Measurements from ENCODE around the gene ATP6V0B. TPM values are rescaled to one million over a fixed set of nuclear protein-coding genes. Genes with fewer than 3 reads are reported as not detected.

ATP6V0B gene
- total and polyA plus RNA-seq, 7 donors = 87.9 to 260 (median 133) TPM

DNA sequence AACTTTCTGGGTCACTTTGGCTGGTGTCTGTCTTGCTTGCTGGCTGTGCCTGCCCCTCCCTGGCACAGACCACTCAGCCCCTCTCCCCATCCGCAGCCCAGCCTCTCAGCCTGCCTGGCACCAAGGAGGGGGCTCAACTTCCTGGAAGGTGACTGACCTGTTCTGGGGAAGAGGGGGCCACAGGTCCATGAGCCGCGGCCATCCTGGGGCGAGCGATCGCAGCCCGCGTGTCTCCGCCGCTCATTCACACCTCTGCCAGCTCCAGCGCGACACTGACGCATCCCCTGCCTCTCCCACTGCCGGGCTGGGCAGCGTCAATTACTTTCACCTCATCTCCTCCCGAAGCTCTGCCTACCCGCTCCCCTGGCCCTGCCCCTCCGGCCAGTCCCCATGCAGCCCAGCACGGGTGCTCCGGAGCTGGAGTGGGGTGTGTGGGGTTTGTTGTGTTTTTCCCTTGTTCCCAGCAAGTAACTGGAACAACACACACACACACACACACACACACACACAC, 42.2 kb downstream of the ATP6V0B start:
- no peak overlapping the region for H3K4me3 ChIP-seq
- ATAC-seq (no peak), DNase-seq (no peak)
- no peak overlapping the region for H3K27ac ChIP-seq
- TF ChIP-seq, protein P1, sequence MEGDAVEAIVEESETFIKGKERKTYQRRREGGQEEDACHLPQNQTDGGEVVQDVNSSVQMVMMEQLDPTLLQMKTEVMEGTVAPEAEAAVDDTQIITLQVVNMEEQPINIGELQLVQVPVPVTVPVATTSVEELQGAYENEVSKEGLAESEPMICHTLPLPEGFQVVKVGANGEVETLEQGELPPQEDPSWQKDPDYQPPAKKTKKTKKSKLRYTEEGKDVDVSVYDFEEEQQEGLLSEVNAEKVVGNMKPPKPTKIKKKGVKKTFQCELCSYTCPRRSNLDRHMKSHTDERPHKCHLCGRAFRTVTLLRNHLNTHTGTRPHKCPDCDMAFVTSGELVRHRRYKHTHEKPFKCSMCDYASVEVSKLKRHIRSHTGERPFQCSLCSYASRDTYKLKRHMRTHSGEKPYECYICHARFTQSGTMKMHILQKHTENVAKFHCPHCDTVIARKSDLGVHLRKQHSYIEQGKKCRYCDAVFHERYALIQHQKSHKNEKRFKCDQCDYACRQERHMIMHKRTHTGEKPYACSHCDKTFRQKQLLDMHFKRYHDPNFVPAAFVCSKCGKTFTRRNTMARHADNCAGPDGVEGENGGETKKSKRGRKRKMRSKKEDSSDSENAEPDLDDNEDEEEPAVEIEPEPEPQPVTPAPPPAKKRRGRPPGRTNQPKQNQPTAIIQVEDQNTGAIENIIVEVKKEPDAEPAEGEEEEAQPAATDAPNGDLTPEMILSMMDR (IDR thresholded peaks at IDR 0.05) = no peak
- H3K9me3 ChIP-seq = no peaks in the 10 kb centered on the region
- no peaks in the 10 kb centered on the region for H3K36me3 ChIP-seq (ENCODE audit: insufficient read depth in 1 of 2, low read depth in 1 of 2)
- no peaks in the 10 kb centered on the region for H3K4me1 ChIP-seq
- intact Hi-C loops (cut with DNase I) = no loop called here
- 76 to 84% (median 82%) methylated on average over 19 to 20 of the region's 20 CpGs for WGBS, 3 donors
- H3K27me3 ChIP-seq (ENCODE audit: insufficient read depth in 3 of 3, low read length in 2 of 3) = no peaks in the 10 kb centered on the region

- ATAC-seq = no peak
- Histone ChIP-seq H3K4me3 (no peak overlapping the region), H3K27ac (no peak overlapping the region), H3K4me1 (no peaks in the 10 kb centered on the region), H3K9me3 (no peaks in the 10 kb centered on the region), H3K36me3 (ENCODE audit: insufficient read depth in 1 of 2, low read depth in 1 of 2) (no peaks in the 10 kb centered on the region), H3K27me3 (ENCODE audit: insufficient read depth in 3 of 3, low read length in 2 of 3) (no peaks in the 10 kb centered on the region)
- no peak for DNase-seq
- TF ChIP-seq, protein P1 (IDR thresholded peaks at IDR 0.05) = no peak
- WGBS, 3 donors = 63 to 71% (median 68%) methylated on average over 13 of the region's 13 CpGs
- intact Hi-C loops (cut with DNase I) = no loop called here
Measured at GRCh38 chr1:44019466-44019948, 44.7 kb downstream of the ATP6V0B start.

- Histone ChIP-seq H3K27ac (no peak overlapping the region), H3K9me3 (no peaks in the 10 kb centered on the region), H3K4me3 (no peak overlapping the region), H3K4me1 (no peaks in the 10 kb centered on the region), H3K27me3 (ENCODE audit: insufficient read depth in 3 of 3, low read length in 2 of 3) (no peaks in the 10 kb centered on the region), H3K36me3 (ENCODE audit: insufficient read depth in 1 of 2, low read depth in 1 of 2) (no peaks in the 10 kb centered on the region)
- DNase-seq (no peak), ATAC-seq (no peak)
- TF ChIP-seq, protein P1 (IDR thresholded peaks at IDR 0.05) = no peak
- 70 to 87% (median 85%) methylated on average over 6 of the region's 6 CpGs for WGBS, 3 donors
- intact Hi-C loops (cut with DNase I) = no loop called here
Measured at GRCh38 chr1:44020464-44020863, 45.7 kb downstream of the ATP6V0B start.

- intact Hi-C loops (cut with DNase I) = no loop called here
- 54 to 79% (median 70%) methylated on average over 7 to 8 of the region's 8 CpGs for WGBS, 3 donors
- H3K4me3 ChIP-seq = no peak overlapping the region
- no peak for ATAC-seq
- TF ChIP-seq, protein P1 (IDR thresholded peaks at IDR 0.05) = no peak
- DNase-seq = peak in 1 of 2 donors; percentile 32
- no peaks in the 10 kb centered on the region for H3K9me3 ChIP-seq
- no peaks in the 10 kb centered on the region for H3K27me3 ChIP-seq (ENCODE audit: insufficient read depth in 3 of 3, low read length in 2 of 3)
- H3K36me3 ChIP-seq (ENCODE audit: insufficient read depth in 1 of 2, low read depth in 1 of 2) = no peaks in the 10 kb centered on the region
- H3K27ac ChIP-seq = no peak overlapping the region
- H3K4me1 ChIP-seq = no peaks in the 10 kb centered on the region
Measured at GRCh38 chr1:44021156-44021555, 46.4 kb downstream of the ATP6V0B start.

Data from psoas muscle (tissue), 8 donors.